ENCODE measurements around the gene CA4.

CA4 gene

DNA sequence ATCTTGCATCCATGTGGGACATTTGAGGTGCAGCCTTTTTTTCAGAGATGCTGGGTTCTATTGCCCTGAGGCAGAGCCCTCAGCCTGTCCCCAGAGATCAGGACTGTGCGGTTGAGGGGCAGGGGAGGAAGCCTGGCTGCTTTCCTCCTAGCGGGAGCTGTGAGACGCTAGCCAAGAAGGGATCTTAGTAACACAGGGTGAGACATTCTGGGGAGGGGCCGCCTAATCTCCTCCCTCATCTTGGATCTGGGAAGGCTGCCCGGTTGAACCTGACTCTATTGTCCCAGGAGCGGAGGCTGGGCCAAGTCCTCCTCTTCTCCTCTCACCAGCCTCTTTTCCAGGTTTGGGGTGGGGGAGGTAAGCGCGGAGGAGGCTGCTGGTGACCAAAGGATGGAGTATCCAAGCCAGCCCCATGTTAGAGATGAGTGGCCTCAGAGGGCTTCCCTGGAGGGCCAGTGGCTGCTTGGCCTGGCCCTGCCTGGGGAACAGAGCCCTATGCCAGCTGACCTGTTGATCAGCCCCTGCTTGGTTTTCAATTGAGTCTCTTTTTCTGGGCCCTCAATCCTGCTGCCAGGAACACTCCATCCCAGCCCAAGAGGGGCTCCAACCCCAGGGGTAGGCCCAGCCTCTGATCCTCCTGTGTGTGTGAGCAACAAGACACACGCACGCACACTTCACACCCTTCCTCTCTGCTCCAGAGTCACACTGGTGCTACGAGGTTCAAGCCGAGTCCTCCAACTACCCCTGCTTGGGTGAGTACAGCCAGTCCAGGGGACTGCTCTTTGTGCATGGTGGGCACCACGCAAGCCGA is 5.0 kb downstream of the CA4 start:
- Histone ChIP-seq H3K4me3 (no peak overlapping the region), H3K9me3 (no peaks in the 10 kb centered on the region), H3K36me3 (replicated peaks) (no peaks in the 10 kb centered on the region), H3K27me3 (ENCODE audit: low read depth) (peaks cover 19% of the 10 kb centered on the region), H3K4me1 (no peaks in the 10 kb centered on the region)
- in situ Hi-C loops (cut with MboI; ENCODE audit: low sequenced_read_pairs): no loop called here
- peak in 1 of 2 experiments; percentile 43 for DNase-seq (ENCODE audit: low spot score in 2 of 2)

DNA sequence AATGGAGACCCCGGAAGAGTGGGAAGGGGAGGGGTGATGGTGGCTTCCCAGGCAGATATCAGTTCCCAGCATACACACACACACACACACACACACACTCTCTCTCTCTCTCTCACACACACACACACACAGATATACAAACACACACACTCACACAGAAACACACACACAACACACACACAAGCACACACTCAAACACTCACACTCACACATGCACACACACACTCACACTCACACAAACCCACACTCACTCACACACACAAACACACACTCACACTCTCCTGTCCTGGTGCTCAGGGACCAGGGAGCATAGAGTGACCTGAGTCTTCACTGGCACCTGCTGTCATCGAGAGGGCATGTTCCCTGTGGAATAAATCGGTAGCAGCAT is 5.6 kb downstream of the CA4 start:
- Histone ChIP-seq H3K4me1 (no peaks in the 10 kb centered on the region), H3K9me3 (no peaks in the 10 kb centered on the region), H3K36me3 (replicated peaks) (no peaks in the 10 kb centered on the region), H3K4me3 (no peak overlapping the region), H3K27me3 (ENCODE audit: low read depth) (peaks cover 13% of the 10 kb centered on the region)
- no peak for DNase-seq (ENCODE audit: low spot score in 2 of 2)
- in situ Hi-C loops (cut with MboI; ENCODE audit: low sequenced_read_pairs): no loop called here

DNA sequence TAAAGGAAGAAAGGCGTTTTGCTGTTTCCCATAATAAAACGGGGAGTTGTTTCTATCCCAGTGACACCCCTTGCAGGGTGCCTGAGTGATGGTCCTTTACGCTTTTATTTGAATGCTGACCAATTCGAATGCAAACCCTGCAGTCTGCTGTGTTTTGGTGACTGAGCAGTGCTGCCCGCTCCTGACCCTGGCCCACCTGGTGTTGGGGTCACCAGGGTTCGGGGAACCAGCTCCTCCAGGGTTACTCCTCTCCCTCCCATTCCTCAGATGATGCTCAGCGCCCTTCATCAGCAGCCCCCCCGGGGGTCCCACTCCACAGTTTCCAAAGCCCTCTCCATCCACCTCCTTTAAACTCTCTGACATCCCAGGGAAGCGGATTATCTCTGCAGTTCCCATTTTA is 6.0 kb downstream of the CA4 start:
- in situ Hi-C loops (cut with MboI; ENCODE audit: low sequenced_read_pairs): no loop called here
- Histone ChIP-seq H3K9me3 (no peaks in the 10 kb centered on the region), H3K27me3 (ENCODE audit: low read depth) (peaks cover 12% of the 10 kb centered on the region), H3K4me1 (no peaks in the 10 kb centered on the region), H3K36me3 (replicated peaks) (no peaks in the 10 kb centered on the region), H3K4me3 (no peak overlapping the region)
- no peak for DNase-seq (ENCODE audit: low spot score in 2 of 2)

DNA sequence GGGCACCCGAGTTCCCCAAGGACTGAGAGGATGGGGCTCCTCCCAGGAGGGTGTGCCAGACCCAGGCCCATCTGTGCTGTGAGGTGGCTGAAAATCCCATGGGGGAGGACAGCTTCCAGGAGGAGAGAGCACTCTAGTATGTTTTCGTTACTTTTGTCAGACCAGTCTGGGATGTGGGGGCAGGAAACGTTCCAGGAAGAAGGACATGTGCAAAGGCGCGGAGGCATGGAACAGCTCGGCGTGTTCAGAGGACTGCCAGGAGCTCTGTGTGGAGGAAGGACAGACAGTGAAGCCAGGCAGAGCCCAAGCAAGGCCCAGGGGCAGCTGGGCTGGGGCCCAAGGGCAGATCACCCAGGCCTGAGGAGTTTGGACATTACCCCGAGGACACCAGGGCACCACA is 7.0 kb downstream of the CA4 start:
- H3K36me3 ChIP-seq (replicated peaks): no peaks in the 10 kb centered on the region
- 0 out of 2 replicates have a peak, but pooled peaks cover 7% of the 10 kb centered on the region for H3K27me3 ChIP-seq (ENCODE audit: low read depth)
- no peak overlapping the region for H3K4me3 ChIP-seq
- DNase-seq (ENCODE audit: low spot score in 2 of 2): no peak
- in situ Hi-C loops (cut with MboI; ENCODE audit: low sequenced_read_pairs): no loop called here
- H3K4me1 ChIP-seq: no peaks in the 10 kb centered on the region
- H3K9me3 ChIP-seq: no peaks in the 10 kb centered on the region

DNA sequence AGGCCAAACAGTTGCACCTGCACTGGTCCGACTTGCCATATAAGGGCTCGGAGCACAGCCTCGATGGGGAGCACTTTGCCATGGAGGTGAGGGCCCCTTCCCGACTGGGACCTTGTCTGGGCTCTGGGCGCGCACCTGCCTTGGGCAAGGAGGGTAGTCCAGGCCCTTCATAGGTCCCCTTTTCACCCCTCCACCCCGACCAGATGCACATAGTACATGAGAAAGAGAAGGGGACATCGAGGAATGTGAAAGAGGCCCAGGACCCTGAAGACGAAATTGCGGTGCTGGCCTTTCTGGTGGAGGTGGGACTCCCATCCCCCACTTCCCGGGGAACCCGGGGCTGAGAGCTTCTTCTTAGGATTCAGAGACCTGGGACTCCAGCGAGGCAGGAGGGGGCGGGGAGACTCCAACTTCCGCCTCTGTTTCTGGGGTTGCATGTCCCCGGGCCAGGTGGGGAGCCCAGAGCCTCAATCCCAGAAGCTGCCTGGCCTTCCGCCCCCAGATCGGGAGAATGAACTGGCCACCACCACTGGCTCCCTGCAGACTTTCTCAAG is 7.8 kb downstream of the CA4 start:
- Histone ChIP-seq H3K9me3 (no peaks in the 10 kb centered on the region), H3K4me3 (no peak overlapping the region), H3K27me3 (ENCODE audit: low read depth) (0 out of 2 replicates have a peak, but pooled peaks cover 4% of the 10 kb centered on the region), H3K36me3 (replicated peaks) (no peaks in the 10 kb centered on the region), H3K4me1 (no peaks in the 10 kb centered on the region)
- DNase-seq (ENCODE audit: low spot score in 2 of 2): no peak
- in situ Hi-C loops (cut with MboI; ENCODE audit: low sequenced_read_pairs): no loop called here

DNA sequence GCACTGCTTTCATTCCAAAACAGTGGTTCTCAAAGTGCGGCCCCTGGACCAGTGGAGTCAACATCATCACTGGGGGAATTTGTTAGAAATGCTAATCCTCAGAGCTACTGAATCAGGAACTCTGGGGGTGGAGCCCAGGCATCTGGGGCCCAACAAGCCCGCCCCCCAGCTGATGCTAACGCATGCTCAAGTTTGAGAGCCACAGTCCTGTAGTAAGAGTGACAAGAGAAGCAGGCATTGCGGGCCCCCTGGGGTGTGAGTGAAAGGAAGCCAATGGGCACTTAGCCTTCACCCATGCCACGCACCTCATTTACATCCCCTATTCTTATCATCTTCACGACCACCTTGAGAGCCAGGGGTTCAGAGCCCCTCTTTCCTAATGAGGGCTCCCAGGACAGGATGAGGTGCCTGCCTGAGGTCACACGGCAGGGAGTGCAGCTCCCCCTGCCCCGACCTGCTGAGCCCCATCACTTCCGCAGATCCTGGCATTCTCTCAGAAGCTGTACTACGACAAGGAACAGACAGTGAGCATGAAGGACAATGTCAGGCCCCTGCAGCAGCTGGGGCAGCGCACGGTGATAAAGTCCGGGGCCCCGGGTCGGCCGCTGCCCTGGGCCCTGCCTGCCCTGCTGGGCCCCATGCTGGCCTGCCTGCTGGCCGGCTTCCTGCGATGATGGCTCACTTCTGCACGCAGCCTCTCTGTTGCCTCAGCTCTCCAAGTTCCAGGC is 9.1 kb downstream of the CA4 start:
- no peak for DNase-seq (ENCODE audit: low spot score in 2 of 2)
- H3K27me3 ChIP-seq (ENCODE audit: low read depth): 0 out of 2 replicates have a peak, but pooled peaks cover 2% of the 10 kb centered on the region
- in situ Hi-C loops (cut with MboI; ENCODE audit: low sequenced_read_pairs): no loop called here

DNA sequence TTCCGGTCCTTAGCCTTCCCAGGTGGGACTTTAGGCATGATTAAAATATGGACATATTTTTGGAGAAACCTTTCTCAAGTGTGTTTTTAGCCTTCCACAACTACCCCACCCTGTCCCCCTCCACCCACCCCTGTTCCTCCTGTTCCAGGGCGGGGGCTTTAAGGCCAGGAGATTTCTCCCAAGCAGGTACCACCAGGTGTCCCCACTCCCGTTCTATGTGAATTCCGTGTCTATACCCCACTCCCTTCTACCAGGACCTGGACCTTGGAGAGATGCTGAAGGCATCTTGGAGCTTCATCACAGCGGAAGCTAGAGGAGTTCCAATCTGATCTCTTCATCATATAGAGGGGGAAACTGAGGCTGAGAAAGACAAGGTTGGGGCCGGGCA is 9.7 kb downstream of the CA4 start:
- in situ Hi-C loops (cut with MboI; ENCODE audit: low sequenced_read_pairs): no loop called here
- H3K9me3 ChIP-seq: no peaks in the 10 kb centered on the region

More for the DNA sequence above, 9.1 kb downstream of the CA4 start:
- no peaks in the 10 kb centered on the region for H3K4me1 ChIP-seq
- no peak overlapping the region for H3K4me3 ChIP-seq
- no peaks in the 10 kb centered on the region for H3K9me3 ChIP-seq
- no peaks in the 10 kb centered on the region for H3K36me3 ChIP-seq (replicated peaks)

DNA sequence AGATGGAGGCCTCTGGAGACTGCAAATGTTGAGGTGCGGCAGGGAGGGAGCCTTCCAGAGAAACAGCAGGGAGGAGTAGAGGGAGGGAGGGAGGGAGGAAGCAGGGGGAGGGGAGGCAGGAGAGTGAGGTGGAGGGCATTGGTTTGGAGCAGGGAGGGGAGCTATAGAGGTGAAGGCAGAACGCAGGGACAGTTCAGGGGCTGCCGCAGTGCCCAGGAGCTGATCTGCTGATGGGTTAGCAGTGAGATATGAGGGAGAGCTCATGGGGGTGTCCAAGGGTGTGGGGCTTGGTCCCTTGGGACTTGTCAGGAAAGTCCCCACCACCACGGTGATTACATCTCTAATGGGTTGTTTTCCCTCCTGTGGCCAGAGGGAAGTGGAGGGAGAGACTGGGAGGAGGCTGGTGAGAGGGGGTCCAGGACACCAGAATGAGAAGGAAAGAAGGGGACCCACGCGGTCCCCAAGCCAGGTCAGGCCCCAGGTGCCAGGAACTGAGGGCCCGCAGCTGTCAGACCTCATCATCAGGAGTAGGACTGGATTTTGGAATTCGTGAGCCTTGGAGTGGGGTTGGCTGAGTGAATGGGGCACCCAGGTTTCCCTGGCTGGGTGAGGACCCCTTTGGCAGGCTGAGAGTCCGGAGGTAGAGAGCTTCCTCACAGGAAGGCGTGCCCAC is 11.2 kb downstream of the CA4 start:
- Histone ChIP-seq H3K9me3 (no peaks in the 10 kb centered on the region), H3K4me1 (no peaks in the 10 kb centered on the region), H3K36me3 (replicated peaks) (no peaks in the 10 kb centered on the region), H3K4me3 (no peak overlapping the region), H3K27me3 (ENCODE audit: low read depth) (peaks cover 4% of the 10 kb centered on the region)
- DNase-seq (ENCODE audit: low spot score in 2 of 2): no peak
- in situ Hi-C loops (cut with MboI; ENCODE audit: low sequenced_read_pairs): no loop called here

More for the DNA sequence above, 9.7 kb downstream of the CA4 start:
- Histone ChIP-seq H3K36me3 (replicated peaks) (no peaks in the 10 kb centered on the region), H3K4me1 (no peaks in the 10 kb centered on the region), H3K4me3 (no peak overlapping the region), H3K27me3 (ENCODE audit: low read depth) (0 out of 2 replicates have a peak, but pooled peaks cover 2% of the 10 kb centered on the region)
- no peak for DNase-seq (ENCODE audit: low spot score in 2 of 2)

DNA sequence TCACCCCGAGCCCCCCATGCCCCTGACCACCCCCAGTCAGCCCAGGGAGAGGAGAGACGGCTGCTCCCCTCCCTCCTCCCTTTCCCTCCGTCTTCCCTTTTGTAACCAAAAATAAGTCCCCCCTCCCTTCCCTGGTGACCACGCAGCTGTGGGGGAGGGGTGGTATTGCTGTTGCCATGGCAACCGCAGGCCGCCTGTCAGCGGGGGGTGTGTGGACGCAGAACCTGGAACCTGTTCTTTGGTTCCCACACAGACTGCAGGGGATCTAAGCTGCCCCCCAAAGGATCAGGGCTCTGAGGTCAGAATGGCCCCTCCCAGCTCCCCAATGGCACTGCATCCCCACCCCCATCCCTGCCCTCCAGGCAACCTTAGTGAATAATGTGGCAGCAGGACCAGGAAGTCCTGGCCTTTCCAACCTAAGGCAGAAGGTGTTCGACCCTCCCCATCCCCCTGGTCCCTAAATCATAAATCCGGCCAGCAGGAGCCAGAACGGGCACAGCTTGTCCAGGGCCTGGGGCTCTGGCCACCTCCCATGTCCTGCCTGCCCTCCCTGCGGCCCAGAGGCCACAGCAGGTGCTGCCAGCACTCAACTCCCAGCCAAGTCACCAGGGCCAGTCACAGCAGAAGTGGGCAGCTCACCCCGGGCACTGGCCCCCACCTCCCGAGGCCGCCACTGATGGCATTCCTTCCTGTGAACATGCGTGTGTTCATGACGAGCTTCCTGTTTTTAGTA is 12.0 kb downstream of the CA4 start:
- Histone ChIP-seq H3K4me3 (no peak overlapping the region), H3K27me3 (ENCODE audit: low read depth) (peaks cover 12% of the 10 kb centered on the region), H3K36me3 (replicated peaks) (no peaks in the 10 kb centered on the region), H3K9me3 (no peaks in the 10 kb centered on the region), H3K4me1 (no peaks in the 10 kb centered on the region)
- in situ Hi-C loops (cut with MboI; ENCODE audit: low sequenced_read_pairs): no loop called here
- peak in 1 of 2 experiments; percentile 38 for DNase-seq (ENCODE audit: low spot score in 2 of 2)

DNA sequence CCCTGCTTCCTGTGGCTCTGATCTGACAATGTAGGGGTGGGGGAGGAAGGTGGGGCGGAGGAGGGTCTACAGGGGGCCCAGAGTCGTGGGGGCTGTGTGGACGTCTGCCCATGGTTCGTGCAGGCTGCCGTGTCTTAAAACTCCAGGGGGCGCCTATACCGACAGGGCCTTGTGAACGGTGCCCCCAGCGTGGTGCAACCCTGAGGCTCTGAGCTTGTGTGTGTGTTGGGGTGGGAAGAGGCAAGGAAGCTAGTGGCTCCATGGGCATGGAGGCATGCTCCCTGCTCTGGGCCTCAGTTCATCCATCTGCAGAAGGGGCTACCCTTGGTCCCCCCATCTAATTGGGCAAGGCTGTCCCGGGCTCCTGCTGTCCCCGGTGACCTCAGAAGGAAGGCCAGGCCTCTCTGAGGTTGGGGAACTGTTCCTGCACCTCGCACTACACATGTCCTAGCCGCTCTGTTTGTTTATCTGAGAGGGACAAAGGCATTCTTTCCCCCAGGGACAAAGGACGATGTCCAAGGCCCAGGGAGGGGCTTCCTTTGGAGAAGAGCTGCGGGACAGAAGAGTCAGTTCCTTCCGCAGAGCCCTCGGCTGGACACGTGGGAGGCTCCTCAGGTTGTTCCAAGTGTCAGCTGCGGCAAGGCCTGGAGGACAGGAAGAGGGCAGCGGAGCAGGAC is 13.5 kb downstream of the CA4 start:
- Histone ChIP-seq H3K9me3 (no peaks in the 10 kb centered on the region), H3K4me1 (no peaks in the 10 kb centered on the region)
- DNase-seq (ENCODE audit: low spot score in 2 of 2): peak in 1 of 2 experiments; percentile 53

DNA sequence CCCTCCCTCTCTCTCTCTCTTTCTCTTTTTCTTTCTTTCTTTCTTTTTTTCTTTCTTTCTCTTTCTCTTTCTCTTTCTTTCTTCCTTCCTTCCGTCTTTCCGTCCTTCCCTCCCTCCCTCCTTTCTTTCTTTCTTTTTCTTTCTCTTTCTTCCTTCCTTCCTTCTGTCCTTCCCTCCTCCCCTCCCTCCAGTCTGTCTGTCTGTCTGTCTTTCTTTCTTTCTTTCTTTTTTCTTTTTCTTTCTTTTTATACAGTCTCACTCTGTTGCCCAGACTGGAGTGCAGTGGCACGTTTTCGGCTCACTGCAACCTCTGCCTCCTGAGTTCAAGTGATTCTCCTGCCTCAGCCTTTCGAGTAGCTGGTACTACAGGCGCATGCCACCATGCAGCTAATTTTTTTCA is 14.4 kb downstream of the CA4 start:
- Histone ChIP-seq H3K36me3 (replicated peaks) (no peaks in the 10 kb centered on the region), H3K4me3 (no peak overlapping the region), H3K9me3 (no peaks in the 10 kb centered on the region), H3K4me1 (no peaks in the 10 kb centered on the region), H3K27me3 (ENCODE audit: low read depth) (peaks cover 15% of the 10 kb centered on the region)
- in situ Hi-C loops (cut with MboI; ENCODE audit: low sequenced_read_pairs): no loop called here
- DNase-seq (ENCODE audit: low spot score in 2 of 2): no peak

More for the DNA sequence above, 13.5 kb downstream of the CA4 start:
- Histone ChIP-seq H3K4me3 (no peak overlapping the region), H3K27me3 (ENCODE audit: low read depth) (peaks cover 15% of the 10 kb centered on the region), H3K36me3 (replicated peaks) (no peaks in the 10 kb centered on the region)
- in situ Hi-C loops (cut with MboI; ENCODE audit: low sequenced_read_pairs): no loop called here

DNA sequence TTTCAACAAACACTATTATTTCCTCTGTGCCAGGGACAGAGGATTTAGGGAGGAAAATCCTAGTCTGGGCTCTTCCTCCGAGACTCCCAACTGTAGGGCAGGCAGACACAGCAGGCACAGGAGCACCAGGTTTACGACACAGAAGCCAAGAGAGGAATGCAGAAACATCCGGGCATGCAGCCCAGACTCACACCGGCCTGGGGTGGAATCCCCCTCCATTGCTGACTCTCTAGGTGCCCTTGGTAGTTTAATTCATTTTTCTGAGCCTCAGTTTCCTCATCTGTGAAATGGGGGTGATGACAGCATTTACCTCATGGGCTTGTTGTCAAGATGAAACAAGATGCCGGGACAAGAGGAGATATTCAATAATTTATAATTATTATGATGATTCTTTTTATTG is 14.9 kb downstream of the CA4 start:
- Histone ChIP-seq H3K4me1 (no peaks in the 10 kb centered on the region), H3K4me3 (no peak overlapping the region), H3K27me3 (ENCODE audit: low read depth) (peaks cover 15% of the 10 kb centered on the region), H3K36me3 (replicated peaks) (no peaks in the 10 kb centered on the region), H3K9me3 (no peaks in the 10 kb centered on the region)
- no peak for DNase-seq (ENCODE audit: low spot score in 2 of 2)
- in situ Hi-C loops (cut with MboI; ENCODE audit: low sequenced_read_pairs): no loop called here

DNA sequence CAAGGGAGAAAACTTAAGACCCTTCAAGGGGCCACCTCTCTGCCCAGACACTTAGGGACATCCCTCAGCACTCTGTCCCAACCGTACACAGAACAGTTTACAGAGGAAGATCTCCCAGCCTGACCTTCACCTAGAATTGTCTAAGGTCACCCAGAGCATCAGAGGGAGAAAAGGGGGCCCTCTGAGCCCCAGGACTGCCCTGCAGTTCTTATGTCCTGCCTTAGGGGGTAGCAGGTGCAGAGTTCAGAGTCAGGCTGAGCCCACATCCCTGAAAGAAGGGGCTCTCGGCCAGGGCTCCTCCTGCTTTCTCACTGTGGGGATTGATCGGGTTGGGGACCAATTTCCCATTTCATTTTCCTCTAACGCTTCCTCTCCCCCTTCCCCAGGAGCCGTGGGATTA is 15.4 kb downstream of the CA4 start:
- H3K4me1 ChIP-seq: no peaks in the 10 kb centered on the region
- no peak overlapping the region for H3K4me3 ChIP-seq
- no peaks in the 10 kb centered on the region for H3K36me3 ChIP-seq (replicated peaks)
- H3K9me3 ChIP-seq: no peaks in the 10 kb centered on the region
- peaks cover 15% of the 10 kb centered on the region for H3K27me3 ChIP-seq (ENCODE audit: low read depth)
- DNase-seq (ENCODE audit: low spot score in 2 of 2): no peak
- in situ Hi-C loops (cut with MboI; ENCODE audit: low sequenced_read_pairs): no loop called here

Measured in HAP-1 (cell line).